ENCODE data around the gene PROK1. TPM values are rescaled to one million over a fixed set of nuclear protein-coding genes. Genes with fewer than 3 reads are reported as not detected.

The PROK1 gene
- total RNA-seq, 2 donors from 2014 or later = 0.26 to 4.9 TPM

GRCh38 chr1:110444561-110444960 lies 6.4 kb upstream of the PROK1 start:
- no peak for DNase-seq
- ATAC-seq = no peak
- Histone ChIP-seq H3K4me3 (no peak overlapping the region), H3K27ac (no peak overlapping the region), H3K27me3 (no peaks in the 10 kb centered on the region), H3K36me3 (replicated peaks in 1 of 2; ENCODE audit: insufficient read depth in 1 of 2, low read depth in 2 of 2) (no peaks in the 10 kb centered on the region), H3K4me1 (no peaks in the 10 kb centered on the region), H3K9me3 (no peaks in the 10 kb centered on the region)
- intact Hi-C loops (cut with DNase I) = no loop called here
- TF ChIP-seq POLR2A (IDR thresholded peaks at IDR 0.05) = no peak
- TF ChIP-seq, protein P1, sequence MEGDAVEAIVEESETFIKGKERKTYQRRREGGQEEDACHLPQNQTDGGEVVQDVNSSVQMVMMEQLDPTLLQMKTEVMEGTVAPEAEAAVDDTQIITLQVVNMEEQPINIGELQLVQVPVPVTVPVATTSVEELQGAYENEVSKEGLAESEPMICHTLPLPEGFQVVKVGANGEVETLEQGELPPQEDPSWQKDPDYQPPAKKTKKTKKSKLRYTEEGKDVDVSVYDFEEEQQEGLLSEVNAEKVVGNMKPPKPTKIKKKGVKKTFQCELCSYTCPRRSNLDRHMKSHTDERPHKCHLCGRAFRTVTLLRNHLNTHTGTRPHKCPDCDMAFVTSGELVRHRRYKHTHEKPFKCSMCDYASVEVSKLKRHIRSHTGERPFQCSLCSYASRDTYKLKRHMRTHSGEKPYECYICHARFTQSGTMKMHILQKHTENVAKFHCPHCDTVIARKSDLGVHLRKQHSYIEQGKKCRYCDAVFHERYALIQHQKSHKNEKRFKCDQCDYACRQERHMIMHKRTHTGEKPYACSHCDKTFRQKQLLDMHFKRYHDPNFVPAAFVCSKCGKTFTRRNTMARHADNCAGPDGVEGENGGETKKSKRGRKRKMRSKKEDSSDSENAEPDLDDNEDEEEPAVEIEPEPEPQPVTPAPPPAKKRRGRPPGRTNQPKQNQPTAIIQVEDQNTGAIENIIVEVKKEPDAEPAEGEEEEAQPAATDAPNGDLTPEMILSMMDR (IDR thresholded peaks at IDR 0.05) = no peak
- 74 to 84% methylated on average over 8 of the region's 8 CpGs for WGBS, 2 donors

GRCh38 chr1:110449661-110450651 lies 993 bp upstream of the PROK1 start:
- WGBS, 2 donors = 25 to 30% methylated on average over 8 to 12 of the region's 12 CpGs
- ATAC-seq = no peak
- intact Hi-C loops (cut with DNase I) = loop anchor here (10.0 kb wide), 1 partner anchor 135 kb away; no protein-coding TSS in a partner anchor
- Histone ChIP-seq H3K4me3 (no peak overlapping the region), H3K4me1 (no peaks in the 10 kb centered on the region), H3K27me3 (no peaks in the 10 kb centered on the region), H3K27ac (no peak overlapping the region), H3K9me3 (no peaks in the 10 kb centered on the region), H3K36me3 (replicated peaks in 1 of 2; ENCODE audit: insufficient read depth in 1 of 2, low read depth in 2 of 2) (no peaks in the 10 kb centered on the region)
- TF ChIP-seq, protein P1 (IDR thresholded peaks at IDR 0.05) = no peak
- TF ChIP-seq POLR2A (IDR thresholded peaks at IDR 0.05) = no peak
- DNase-seq = no peak

DNA sequence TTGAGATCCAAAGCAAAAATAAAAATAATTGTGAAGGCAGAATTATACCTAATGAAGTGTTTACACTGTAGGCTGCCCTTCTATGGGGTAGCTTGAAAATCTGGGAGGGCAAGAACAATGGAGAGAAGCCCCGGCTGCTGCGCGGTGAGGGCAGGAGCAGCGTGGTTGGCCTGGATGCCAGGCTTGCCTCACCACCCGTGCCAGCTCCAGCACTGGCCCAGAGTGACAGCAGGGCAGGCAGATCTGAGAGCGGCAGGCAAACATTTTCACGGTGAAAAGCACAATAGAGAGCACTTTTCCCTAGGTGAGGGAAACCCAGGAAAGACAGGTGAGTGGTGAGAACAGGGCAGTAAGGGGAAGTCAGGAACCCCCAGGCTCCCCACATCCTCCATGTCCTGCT lies 1.4 kb downstream of the PROK1 start:
- Histone ChIP-seq H3K9me3 (no peaks in the 10 kb centered on the region), H3K36me3 (replicated peaks in 1 of 2; ENCODE audit: insufficient read depth in 1 of 2, low read depth in 2 of 2) (no peaks in the 10 kb centered on the region), H3K4me1 (no peaks in the 10 kb centered on the region), H3K4me3 (no peak overlapping the region), H3K27ac (no peak overlapping the region), H3K27me3 (no peaks in the 10 kb centered on the region)
- ATAC-seq = no peak
- TF ChIP-seq, protein P1 (IDR thresholded peaks at IDR 0.05) = no peak
- TF ChIP-seq POLR2A (IDR thresholded peaks at IDR 0.05) = no peak
- intact Hi-C loops (cut with DNase I) = loop anchor here (10.0 kb wide), 1 partner anchor 138 kb away; no protein-coding TSS in a partner anchor
- 53 to 57% methylated on average over 7 of the region's 7 CpGs for WGBS, 2 donors
- DNase-seq = no peak

- DNase-seq = no peak
- H3K4me3 ChIP-seq = no peak overlapping the region
- intact Hi-C loops (cut with DNase I) = loop anchor here (10.0 kb wide), 1 partner anchor 139 kb away; no protein-coding TSS in a partner anchor
Observed at GRCh38 chr1:110453829-110454228, 2.9 kb downstream of the PROK1 start.

More at GRCh38 chr1:110453829-110454228, 2.9 kb downstream of the PROK1 start:
- H3K27me3 ChIP-seq = no peaks in the 10 kb centered on the region
- 68 to 89% methylated on average over 9 of the region's 9 CpGs for WGBS, 2 donors
- TF ChIP-seq, protein P1 (IDR thresholded peaks at IDR 0.05) = no peak
- no peak for TF ChIP-seq POLR2A (IDR thresholded peaks at IDR 0.05)
- H3K4me1 ChIP-seq = no peaks in the 10 kb centered on the region
- H3K36me3 ChIP-seq (replicated peaks in 1 of 2; ENCODE audit: insufficient read depth in 1 of 2, low read depth in 2 of 2) = no peaks in the 10 kb centered on the region
- ATAC-seq = no peak
- H3K9me3 ChIP-seq = no peaks in the 10 kb centered on the region
- H3K27ac ChIP-seq = no peak overlapping the region
